Endodermal cell (in vitro differentiated cells): ENCODE measurements around the gene LMNA. TPM values are rescaled to one million over a fixed set of nuclear protein-coding genes. Genes with fewer than 3 reads are reported as not detected.

Experiments used
- DNase-seq: peaks from one replicate; pipeline ENCODE4 v3.0.0-alpha.2; 2017
- H3K27ac ChIP-seq: 2 replicates; pipeline ENCODE4 v1.5.1; 2013; ENCODE audit warnings: mild to moderate bottlenecking, low read depth, low read length, moderate library complexity
- H3K27me3 ChIP-seq: 2 replicates; pipeline ENCODE4 v1.6.1; 2013; ENCODE audit warnings: mild to moderate bottlenecking, low read length, moderate library complexity; ENCODE audit not compliant: insufficient read depth, control insufficient read depth, poor library complexity, severe bottlenecking
- H3K36me3 ChIP-seq: 2 replicates; pipeline ENCODE4 v1.7.0; 2013; ENCODE audit warnings: mild to moderate bottlenecking, low read length, moderate library complexity; ENCODE audit not compliant: control insufficient read depth, insufficient read depth
- H3K4me1 ChIP-seq: one replicate; pipeline ENCODE4 v1.7.0; 2013; ENCODE audit warnings: low read length; ENCODE audit not compliant: control insufficient read depth, insufficient read depth
- H3K4me3 ChIP-seq: 2 replicates; pipeline ENCODE4 v1.5.1; 2013; ENCODE audit warnings: mild to moderate bottlenecking, low read length, moderate library complexity
- H3K9ac ChIP-seq: 2 replicates; pipeline ENCODE4 v1.6.1; 2013; ENCODE audit warnings: mild to moderate bottlenecking, low read length, moderate library complexity; ENCODE audit not compliant: poor library complexity, severe bottlenecking; ENCODE audit errors: extremely low read depth
- H3K9me3 ChIP-seq: 2 replicates; pipeline ENCODE4 v1.6.1; 2013; ENCODE audit warnings: mild to moderate bottlenecking, low read length, moderate library complexity; ENCODE audit not compliant: control insufficient read depth
- H3K27ac Mint-ChIP-seq: 2 replicates; pipeline ENCODE4 v1.8.0; 2020; ENCODE audit warnings: mixed read lengths
- H3K27me3 Mint-ChIP-seq: 2 replicates; pipeline ENCODE4 v1.8.0; 2021; ENCODE audit warnings: mild to moderate bottlenecking, mixed read lengths; ENCODE audit not compliant: insufficient read depth
- H3K36me3 Mint-ChIP-seq: 2 replicates; pipeline ENCODE4 v1.8.0; 2020; ENCODE audit warnings: low read depth, mixed read lengths
- H3K4me1 Mint-ChIP-seq: 2 replicates; pipeline ENCODE4 v1.8.0; 2020; ENCODE audit warnings: mixed read lengths
- H3K4me3 Mint-ChIP-seq: 2 replicates; pipeline ENCODE4 v1.8.0; 2020; ENCODE audit warnings: mild to moderate bottlenecking, moderate library complexity, mixed read lengths
- H3K9me3 Mint-ChIP-seq: 2 replicates; pipeline ENCODE4 v1.8.0; 2020; ENCODE audit warnings: mild to moderate bottlenecking, mixed read lengths
- CTCF ChIP-seq: fragments of 200-600 bp; sonication (generic); conservative IDR thresholded peaks from 2 replicates; pipeline ENCODE4 v1.5.0; 2021; ENCODE audit warnings: antibody characterized with exemption, mild to moderate bottlenecking
- whole genome bisulfite sequencing, 2 experiments: methylation state at CpG; one replicate each; pipeline versions ENCODE4 v1.1.5 to v1.1.7; 2013; ENCODE audit warnings: missing lambda C conversion rate in 2 of 2, mixed read lengths in 1 of 2; ENCODE audit not compliant: insufficient coverage in 1 of 2, insufficient read length in 1 of 2; 5-methylcytosine and 5-hydroxymethylcytosine counted together
- total RNA-seq, 2 donors: library from RNA; stranded (reverse); fragmentation: NEBNext Ultra II Directional in 1 of 2; extraction: Animal tissue kit (Norgen Biotek cat#: 25700) in 1 of 2; gene quantifications; 2 replicates in 1 of 2; 3 replicates in 1 of 2; pipeline ENCODE4 v1.2.1, GENCODE V29; 2021

Gene LMNA
- total RNA-seq, 2 donors from 2014 or later: 41.2 to 42.0 TPM

GRCh38 chr1:156102633-156103511 lies 11.6 kb upstream of the LMNA start:
- Histone ChIP-seq H3K4me1 (peaks cover 21% of the 10 kb centered on the region), H3K9ac (no peak overlapping the region), H3K9me3 (no peaks in the 10 kb centered on the region), H3K36me3 (peaks cover 42% of the 10 kb centered on the region), H3K4me3 (no peak overlapping the region), H3K27ac (peak overlapping the region; percentile 79), H3K27me3 (no peaks in the 10 kb centered on the region)
- Mint-ChIP-seq H3K9me3 (no peaks in the 10 kb centered on the region), H3K4me1 (peaks cover 58% of the 10 kb centered on the region), H3K4me3 (no peak overlapping the region), H3K27ac (no peak overlapping the region), H3K27me3 (no peaks in the 10 kb centered on the region), H3K36me3 (peaks cover 6% of the 10 kb centered on the region)
- 92 to 98% methylated on average over 6 to 16 of the region's 16 CpGs for WGBS, 2 experiments
- TF ChIP-seq CTCF: no peak
- no peak for DNase-seq

DNA sequence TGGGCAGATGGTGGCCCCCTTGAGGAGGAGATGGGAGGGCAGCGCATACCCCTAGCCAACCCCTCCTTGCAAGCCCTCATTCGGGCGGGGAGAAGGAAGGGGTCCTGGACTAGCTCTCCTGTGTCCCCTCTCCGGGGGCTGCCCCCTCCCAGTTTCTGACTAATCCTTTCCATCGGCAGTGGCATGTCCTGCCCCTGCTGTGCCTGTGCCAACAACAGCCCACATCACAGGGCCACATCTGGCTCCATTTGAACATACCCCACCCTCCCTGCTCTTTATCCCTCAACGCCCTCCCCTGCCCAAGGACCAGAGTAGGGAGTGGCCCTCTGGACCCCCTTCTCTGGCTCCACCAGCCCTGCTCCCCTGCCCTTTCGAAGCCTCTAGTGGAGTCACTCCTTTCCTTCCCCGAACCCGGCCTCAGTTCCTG lies 11.0 kb upstream of the LMNA start:
- peaks cover 21% of the 10 kb centered on the region for H3K4me1 ChIP-seq
- WGBS, 2 experiments: 80 to 82% methylated on average over 1 to 9 of the region's 9 CpGs

More for the DNA sequence above, 11.0 kb upstream of the LMNA start:
- Mint-ChIP-seq H3K27me3 (no peaks in the 10 kb centered on the region), H3K9me3 (no peaks in the 10 kb centered on the region), H3K27ac (peak overlapping the region; percentile 91), H3K36me3 (peaks cover 6% of the 10 kb centered on the region), H3K4me3 (no peak overlapping the region), H3K4me1 (peaks cover 52% of the 10 kb centered on the region)
- peak; percentile 25 for TF ChIP-seq CTCF
- Histone ChIP-seq H3K9ac (no peak overlapping the region), H3K27ac (peak overlapping the region; percentile 79), H3K27me3 (no peaks in the 10 kb centered on the region), H3K36me3 (peaks cover 36% of the 10 kb centered on the region), H3K4me3 (no peak overlapping the region), H3K9me3 (no peaks in the 10 kb centered on the region)
- DNase-seq: peak; percentile 57
